ENCODE data around the gene NID1. TPM values are rescaled to one million over a fixed set of nuclear protein-coding genes. Genes with fewer than 3 reads are reported as not detected.

The NID1 gene
- total and polyA plus RNA-seq, 2 experiments from 2014 or later = 77.7 to 82.0 TPM

GRCh38 chr1:236052232-236052993 lies 12.5 kb downstream of the NID1 start:
- no peak for TF ChIP-seq EZH2 (IDR thresholded peaks at IDR 0.05; ENCODE audit: insufficient read depth, poor library complexity, severe bottlenecking)
- TF ChIP-seq EZH2phosphoT487 (IDR thresholded peaks at IDR 0.05; ENCODE audit: insufficient read depth, low read depth) = no peak
- DNase-seq = no peak
- H3K4me1 ChIP-seq (ENCODE audit: insufficient read depth) = no peaks in the 10 kb centered on the region
- H3K36me3 ChIP-seq (ENCODE audit: low read depth) = no peaks in the 10 kb centered on the region
- no peak overlapping the region for H3K4me3 ChIP-seq
- H3K9me2 ChIP-seq (ENCODE audit: insufficient read depth) = no peaks in the 10 kb centered on the region
- WGBS, 2 experiments (ENCODE audit: low coverage in 1 of 2, low lambda C conversion rate in 2 of 2, missing lambda C conversion rate in 2 of 2) = 88% methylated on average over 12 of the region's 12 CpGs
- no peak overlapping the region for H3K27ac ChIP-seq
- no peaks in the 10 kb centered on the region for H3K9me3 ChIP-seq (ENCODE audit: low read depth)
- no peaks in the 10 kb centered on the region for H3K27me3 ChIP-seq (replicated peaks; ENCODE audit: insufficient read depth)
- in situ Hi-C loops (cut with MboI) = no loop called here
- no peak overlapping the region for H3K9ac ChIP-seq
- H3K79me2 ChIP-seq (ENCODE audit: insufficient read depth) = peaks cover 69% of the 10 kb centered on the region
- H2AFZ ChIP-seq = no peak overlapping the region
- no peaks in the 10 kb centered on the region for H3F3A ChIP-seq (ENCODE audit: insufficient read depth)
- H3K4me2 ChIP-seq (ENCODE audit: unreplicated experiment) = no peak overlapping the region
- H4K20me1 ChIP-seq (ENCODE audit: insufficient read depth) = no peaks in the 10 kb centered on the region

DNA sequence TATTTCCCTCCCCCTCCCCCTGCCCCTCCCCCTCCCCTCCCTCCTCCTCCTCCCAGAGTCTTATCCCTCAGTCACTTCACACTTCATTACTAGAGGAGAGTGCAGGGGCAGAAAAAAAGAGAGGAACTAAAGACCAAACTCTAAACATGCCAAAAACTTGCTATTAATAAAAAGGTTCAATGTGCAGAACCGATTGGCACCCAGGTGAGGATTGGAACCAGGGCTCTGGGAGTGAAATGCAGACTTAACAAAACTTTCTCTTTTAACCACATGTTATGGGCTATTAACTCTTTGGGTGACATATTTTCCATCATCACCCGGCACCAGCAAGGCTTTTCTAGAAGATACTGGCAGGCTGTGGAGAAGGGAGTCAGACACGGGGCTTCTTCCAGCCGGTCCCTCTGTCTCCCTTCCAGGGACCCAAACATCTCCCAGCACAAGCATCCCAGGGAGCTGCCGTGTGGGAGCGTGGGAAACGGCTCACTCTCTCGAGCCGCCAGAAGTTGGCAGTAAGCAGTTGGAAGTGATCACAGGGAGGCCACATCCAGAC lies 13.6 kb downstream of the NID1 start:
- H3K27ac ChIP-seq = no peak overlapping the region
- in situ Hi-C loops (cut with MboI) = no loop called here
- H3K9me2 ChIP-seq (ENCODE audit: insufficient read depth) = no peaks in the 10 kb centered on the region
- H4K20me1 ChIP-seq (ENCODE audit: insufficient read depth) = no peaks in the 10 kb centered on the region
- H3K9ac ChIP-seq = peak overlapping the region; percentile 19; the same call in 1 of the 2 replicates
- no peaks in the 10 kb centered on the region for H3F3A ChIP-seq (ENCODE audit: insufficient read depth)
- H2AFZ ChIP-seq = peak overlapping the region; percentile 42; the same call in 1 of the 2 replicates
- peaks cover 58% of the 10 kb centered on the region for H3K79me2 ChIP-seq (ENCODE audit: insufficient read depth)
- 24 to 38% methylated on average over 9 of the region's 9 CpGs for WGBS, 2 experiments (ENCODE audit: low coverage in 1 of 2, low lambda C conversion rate in 2 of 2, missing lambda C conversion rate in 2 of 2)
- no peak for TF ChIP-seq EZH2phosphoT487 (IDR thresholded peaks at IDR 0.05; ENCODE audit: insufficient read depth, low read depth)
- no peak for TF ChIP-seq EZH2 (IDR thresholded peaks at IDR 0.05; ENCODE audit: insufficient read depth, poor library complexity, severe bottlenecking)
- no peak overlapping the region for H3K4me3 ChIP-seq
- no peaks in the 10 kb centered on the region for H3K9me3 ChIP-seq (ENCODE audit: low read depth)
- H3K27me3 ChIP-seq (replicated peaks; ENCODE audit: insufficient read depth) = no peaks in the 10 kb centered on the region
- DNase-seq = peak; percentile 50
- H3K36me3 ChIP-seq (ENCODE audit: low read depth) = no peaks in the 10 kb centered on the region
- H3K4me2 ChIP-seq (ENCODE audit: unreplicated experiment) = peak overlapping the region; percentile 24
- H3K4me1 ChIP-seq (ENCODE audit: insufficient read depth) = no peaks in the 10 kb centered on the region

GRCh38 chr1:236045771-236046170 lies 19.1 kb downstream of the NID1 start:
- H3K79me2 ChIP-seq (ENCODE audit: insufficient read depth) = peaks cover 14% of the 10 kb centered on the region
- H3F3A ChIP-seq (ENCODE audit: insufficient read depth) = no peaks in the 10 kb centered on the region
- no peaks in the 10 kb centered on the region for H4K20me1 ChIP-seq (ENCODE audit: insufficient read depth)
- no peak for TF ChIP-seq EZH2 (IDR thresholded peaks at IDR 0.05; ENCODE audit: insufficient read depth, poor library complexity, severe bottlenecking)
- TF ChIP-seq EZH2phosphoT487 (IDR thresholded peaks at IDR 0.05; ENCODE audit: insufficient read depth, low read depth) = no peak
- in situ Hi-C loops (cut with MboI) = no loop called here
- no peaks in the 10 kb centered on the region for H3K4me1 ChIP-seq (ENCODE audit: insufficient read depth)
- no peak overlapping the region for H2AFZ ChIP-seq
- no peaks in the 10 kb centered on the region for H3K36me3 ChIP-seq (ENCODE audit: low read depth)
- no peaks in the 10 kb centered on the region for H3K9me3 ChIP-seq (ENCODE audit: low read depth)
- DNase-seq = no peak
- no peak overlapping the region for H3K4me3 ChIP-seq
- no peaks in the 10 kb centered on the region; the same call in 1 of the 2 replicates for H3K9me2 ChIP-seq (ENCODE audit: insufficient read depth)
- H3K27ac ChIP-seq = no peak overlapping the region
- 98 to 100% methylated on average over 5 of the region's 5 CpGs for WGBS, 2 experiments (ENCODE audit: low coverage in 1 of 2, low lambda C conversion rate in 2 of 2, missing lambda C conversion rate in 2 of 2)
- H3K4me2 ChIP-seq (ENCODE audit: unreplicated experiment) = no peak overlapping the region
- no peaks in the 10 kb centered on the region for H3K27me3 ChIP-seq (replicated peaks; ENCODE audit: insufficient read depth)
- no peak overlapping the region for H3K9ac ChIP-seq

DNA sequence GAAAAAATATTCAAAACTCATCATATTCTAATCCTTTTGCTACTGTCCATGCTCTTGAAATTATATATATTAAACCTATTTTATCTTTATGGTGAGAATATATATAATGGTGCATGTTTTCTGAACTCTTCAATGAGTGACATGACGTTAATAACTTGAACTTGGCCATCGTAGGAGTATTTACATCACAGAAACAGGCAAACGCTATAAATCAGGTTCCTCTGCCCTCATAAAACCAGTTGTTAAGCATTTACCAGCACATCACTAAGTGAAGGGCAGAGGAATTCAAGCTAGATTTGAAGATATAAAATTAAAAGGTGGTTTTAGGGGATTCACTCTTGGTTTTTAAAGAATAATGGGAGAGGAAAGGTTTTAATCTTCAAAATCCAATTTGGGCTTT lies 20.5 kb downstream of the NID1 start:
- H3K9me3 ChIP-seq (ENCODE audit: low read depth) = no peaks in the 10 kb centered on the region
- no peaks in the 10 kb centered on the region for H3K36me3 ChIP-seq (ENCODE audit: low read depth)
- H3K9ac ChIP-seq = no peak overlapping the region
- H3K4me1 ChIP-seq (ENCODE audit: insufficient read depth) = no peaks in the 10 kb centered on the region
- no peak overlapping the region for H3K4me2 ChIP-seq (ENCODE audit: unreplicated experiment)
- WGBS, 2 experiments (ENCODE audit: low coverage in 1 of 2, low lambda C conversion rate in 2 of 2, missing lambda C conversion rate in 2 of 2) = 86 to 87% methylated on average over 3 of the region's 3 CpGs
- no peak overlapping the region for H3K4me3 ChIP-seq
- peaks cover 4% of the 10 kb centered on the region; the same call in 1 of the 2 replicates for H3K79me2 ChIP-seq (ENCODE audit: insufficient read depth)
- H2AFZ ChIP-seq = no peak overlapping the region
- in situ Hi-C loops (cut with MboI) = no loop called here
- no peaks in the 10 kb centered on the region for H3F3A ChIP-seq (ENCODE audit: insufficient read depth)
- TF ChIP-seq EZH2 (IDR thresholded peaks at IDR 0.05; ENCODE audit: insufficient read depth, poor library complexity, severe bottlenecking) = no peak
- TF ChIP-seq EZH2phosphoT487 (IDR thresholded peaks at IDR 0.05; ENCODE audit: insufficient read depth, low read depth) = no peak
- DNase-seq = no peak
- H4K20me1 ChIP-seq (ENCODE audit: insufficient read depth) = no peaks in the 10 kb centered on the region
- no peaks in the 10 kb centered on the region; the same call in 1 of the 2 replicates for H3K9me2 ChIP-seq (ENCODE audit: insufficient read depth)
- no peaks in the 10 kb centered on the region for H3K27me3 ChIP-seq (replicated peaks; ENCODE audit: insufficient read depth)
- H3K27ac ChIP-seq = no peak overlapping the region
